ENCODE data around the gene CD300E. TPM values are rescaled to one million over a fixed set of nuclear protein-coding genes. Genes with fewer than 3 reads are reported as not detected.

Gene CD300E
- total and polyA plus RNA-seq, 2 of the 4 experiments (the other 2 are of a cell fraction): not detected

DNA sequence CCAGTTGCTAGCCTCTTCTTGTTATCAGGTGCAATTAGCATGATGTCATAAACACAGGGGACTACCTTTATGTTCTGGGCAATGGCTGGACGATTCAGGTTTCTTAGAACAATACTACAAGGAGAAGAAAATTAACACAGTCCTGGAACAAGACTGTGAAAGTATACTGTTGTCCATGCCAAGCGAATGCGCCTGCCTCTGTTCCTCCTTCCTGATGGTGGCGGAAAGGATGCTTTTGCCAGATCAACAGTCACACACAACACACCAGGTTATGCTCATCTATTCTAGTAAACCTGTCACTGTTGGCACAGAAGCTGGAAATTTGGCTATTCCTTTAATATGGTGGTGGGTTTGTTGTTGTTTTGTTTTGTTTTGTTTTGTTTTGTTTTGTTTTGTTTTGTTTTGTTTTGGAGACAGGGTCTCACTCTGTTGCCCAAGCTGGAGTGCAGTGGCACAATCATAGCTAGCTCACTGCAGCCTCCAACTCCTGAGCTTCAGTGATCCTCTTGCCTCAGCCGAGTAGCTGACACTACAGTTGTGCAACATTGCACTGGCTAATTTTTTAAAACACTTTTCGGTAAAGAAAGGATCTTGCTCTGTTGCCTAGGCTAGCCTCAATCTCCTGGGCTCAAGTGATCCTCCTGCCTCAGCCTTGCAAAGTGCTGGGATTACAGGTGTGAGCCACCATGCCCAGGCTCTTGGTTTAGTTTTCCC lies 28.3 kb downstream of the CD300E start:
- DNase-seq (no peak), ATAC-seq (ENCODE audit: low read depth) (no peak)
- Histone ChIP-seq H3K4me2 (ENCODE audit: low read depth, low read length) (no peak overlapping the region), H3K79me1 (ENCODE audit: low read depth in 1 of 2, low read length in 2 of 2) (no peaks in the 10 kb centered on the region), H2BK5ac (ENCODE audit: low read depth, low read length, poor library complexity, severe bottlenecking) (no peak overlapping the region), H3K56ac (ENCODE audit: extremely low read depth, insufficient read depth, low read length) (no peak overlapping the region), H3K4ac (ENCODE audit: low read depth, low read length) (no peak overlapping the region), H3K23ac (ENCODE audit: low read depth, low read length) (no peak overlapping the region), H2AK9ac (replicated peaks; ENCODE audit: low read depth, low read length, poor library complexity) (no peak overlapping the region), H2BK20ac (ENCODE audit: low read depth, low read length) (no peak overlapping the region), H4K20me1 (ENCODE audit: insufficient read depth, low read length) (no peaks in the 10 kb centered on the region), H3K9ac (ENCODE audit: low read depth, low read length) (no peak overlapping the region), H3K4me1 (ENCODE audit: control insufficient read depth, insufficient read depth, low read length) (no peaks in the 10 kb centered on the region), H2BK15ac (ENCODE audit: low read depth, low read length) (no peak overlapping the region), H3K9me3 (ENCODE audit: control insufficient read depth, insufficient read depth, low read length) (peaks cover 7% of the 10 kb centered on the region), H3K27ac (ENCODE audit: insufficient read depth, low read length) (no peak overlapping the region), H3K4me3 (ENCODE audit: insufficient read depth, low read depth, low read length) (no peak overlapping the region), H2AK5ac (ENCODE audit: low read depth, low read length) (no peak overlapping the region), H2BK120ac (ENCODE audit: low read depth, low read length) (no peak overlapping the region), H2AFZ (replicated peaks; ENCODE audit: low read length, poor library complexity) (no peak overlapping the region), H4K91ac (ENCODE audit: insufficient read depth, low read depth, low read length) (no peak overlapping the region), H3K36me3 (ENCODE audit: control insufficient read depth, insufficient read depth, low read length) (no peaks in the 10 kb centered on the region), H4K5ac (ENCODE audit: low read depth, low read length) (no peak overlapping the region), H3K9me1 (ENCODE audit: insufficient read depth, low read length) (no peaks in the 10 kb centered on the region), H3K14ac (replicated peaks; ENCODE audit: low read depth, low read length) (no peak overlapping the region), H3K27me3 (ENCODE audit: control insufficient read depth, insufficient read depth, low read length) (no peaks in the 10 kb centered on the region), H4K8ac (ENCODE audit: low read depth in 2 of 2, low read length in 2 of 2) (no peak overlapping the region), H3K18ac (ENCODE audit: low read depth, low read length) (no peak overlapping the region)
- dilution Hi-C loops (cut with HindIII; ENCODE audit: low sequenced_read_pairs, unreplicated experiment) (no loop called here), in situ Hi-C loops (cut with MboI; ENCODE audit: low sequenced_read_pairs) (no loop called here), intact Hi-C loops (cut with micrococcal nuclease) (no loop called here)
- 40% methylated on average over 1 of the region's 6 CpGs; no CpG with 5 or more reads in 1 of the 2 experiments for WGBS, 2 experiments (ENCODE audit: extremely low coverage in 2 of 2, insufficient read length in 1 of 2)
- TF ChIP-seq ELK1 (IDR thresholded peaks at IDR 0.05; ENCODE audit: borderline replicate concordance, low read depth, low read length) (no peak), FOS (IDR thresholded peaks at IDR 0.05; ENCODE audit: low read depth, low read length) (no peak), MAFK (IDR thresholded peaks at IDR 0.05; ENCODE audit: low read depth, low read length) (no peak), MXI1 (IDR thresholded peaks at IDR 0.05; ENCODE audit: borderline replicate concordance, low read depth, low read length) (no peak), CTCF (conservative IDR thresholded peaks at IDR 0.05; ENCODE audit: low read depth, low read length) (no peak)
- POLR2A ChIA-PET (ENCODE audit: unreplicated experiment): no interaction called here
- CTCF ChIA-PET: no interaction called here
- no TSS peak for BruUV-seq (replicated peaks)
